AG04449 (cell line): ENCODE measurements around the gene APBA2.

Experiments
- CTCF ChIA-PET: fragments of 350-600 bp; formaldehyde crosslinking; extraction: SDS; loops from one replicate; lab custom pipeline; 2021; ENCODE audit warnings: antibody characterized with exemption; lab: Yijun Ruan, JAX
- POLR2A ChIA-PET: fragments of 400-600, 350-600 bp; formaldehyde crosslinking; extraction: SDS; loops from one replicate; lab custom pipeline; 2020; ENCODE audit warnings: antibody characterized with exemption, inconsistent platforms; lab: Yijun Ruan, JAX
- DNase-seq: peaks from one replicate; pipeline ENCODE4 v3.0.0-alpha.2; 2010; ENCODE audit warnings: low read depth, low spot score
- H3K4me3 ChIP-seq: 2 replicates; pipeline ENCODE4 v1.5.1; 2011; ENCODE audit warnings: low read depth, mild to moderate bottlenecking, control low read depth, low read length
- CTCF ChIP-seq: IDR thresholded peaks from one replicate; pipeline ENCODE4 v1.5.1; 2011; ENCODE audit warnings: mild to moderate bottlenecking, moderate library complexity, low read length, control low read depth, inconsistent platforms; ENCODE audit not compliant: insufficient read depth; ENCODE audit errors: missing control alignments

The APBA2 gene

DNA sequence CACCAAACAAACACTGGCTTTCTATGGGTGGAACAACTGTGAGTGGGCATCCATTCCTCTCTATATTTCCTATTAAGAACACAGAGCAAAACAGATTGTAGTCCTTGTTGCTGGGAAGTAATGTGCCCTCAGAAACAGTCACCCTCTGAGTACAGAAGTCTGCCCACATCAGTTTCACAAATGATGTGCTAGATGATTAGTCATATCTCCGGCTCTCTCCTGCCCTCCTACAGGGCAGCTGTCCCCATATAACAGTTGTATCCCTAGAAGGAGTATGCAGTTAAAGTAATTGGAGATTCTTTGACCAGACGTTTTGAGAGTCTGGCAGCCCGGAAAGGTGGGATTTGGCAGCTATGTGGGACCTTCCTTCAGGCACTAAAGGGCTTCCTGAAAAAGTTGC lies 159.9 kb downstream of the APBA2 start:
- ChIA-PET POLR2A (no interaction called here), CTCF (interaction anchor here (1.3 to 2.6 kb wide), 2 partner anchors 56 to 58 kb away, joined by 4 to 9 read pairs; no protein-coding TSS in a partner anchor)
- no peak overlapping the region for H3K4me3 ChIP-seq
- DNase-seq = no peak
- TF ChIP-seq CTCF = no peak

DNA sequence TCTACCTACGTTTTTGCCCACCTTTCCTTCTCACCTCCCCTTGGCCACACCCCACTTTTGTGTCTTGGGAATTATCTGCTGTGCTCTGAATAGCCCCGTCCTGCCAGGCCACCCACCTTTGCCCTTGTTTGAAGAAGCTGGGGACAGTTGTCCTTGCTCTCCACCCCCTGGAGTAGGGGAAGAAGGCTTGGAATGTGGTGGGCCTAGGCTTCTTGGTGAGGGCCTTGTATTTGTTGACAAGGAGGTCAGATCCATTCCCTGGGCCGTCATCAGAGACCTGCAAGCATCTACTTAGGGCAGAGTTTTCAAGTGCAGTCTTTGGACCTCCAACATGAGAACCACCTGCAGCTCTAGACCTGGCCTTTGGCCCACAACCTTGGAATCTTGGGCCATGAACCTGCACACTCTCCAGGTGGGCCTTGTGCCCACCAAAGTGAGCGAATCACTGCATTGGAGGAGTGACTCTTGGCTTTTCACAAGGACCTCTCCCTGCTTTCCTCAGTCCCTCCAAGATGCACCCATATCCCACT lies 160.6 kb downstream of the APBA2 start:
- ChIA-PET POLR2A (no interaction called here), CTCF (interaction anchor here (1.3 kb wide), 1 partner anchor 57 kb away, joined by 4 read pairs; no protein-coding TSS in a partner anchor)
- H3K4me3 ChIP-seq = no peak overlapping the region
- no peak for DNase-seq
- TF ChIP-seq CTCF = no peak

GRCh38 chr15:29046977-29047376 lies 161.2 kb downstream of the APBA2 start:
- no peak overlapping the region for H3K4me3 ChIP-seq
- no peak for TF ChIP-seq CTCF
- ChIA-PET CTCF (interaction anchor here (2.8 kb wide), 1 partner anchor 56 kb away, joined by 15 read pairs; no protein-coding TSS in a partner anchor), POLR2A (no interaction called here)
- no peak for DNase-seq

GRCh38 chr15:29048011-29048410 lies 162.2 kb downstream of the APBA2 start:
- CTCF ChIA-PET = interaction anchor here (2.8 kb wide), 1 partner anchor 55 kb away, joined by 15 read pairs; no protein-coding TSS in a partner anchor
- no peak for DNase-seq
- H3K4me3 ChIP-seq = no peak overlapping the region
- TF ChIP-seq CTCF = no peak
- POLR2A ChIA-PET = no interaction called here

- no peak overlapping the region for H3K4me3 ChIP-seq
- DNase-seq = peak; percentile 72
- no peak for TF ChIP-seq CTCF
- ChIA-PET POLR2A (no interaction called here), CTCF (interaction anchor here (1.1 to 2.9 kb wide), 3 partner anchors 40 to 53 kb away, joined by 4 to 11 read pairs (median 4); no protein-coding TSS in a partner anchor)
Measured at GRCh38 chr15:29050870-29051269, 165.1 kb downstream of the APBA2 start.

- no peak for TF ChIP-seq CTCF
- no peak overlapping the region for H3K4me3 ChIP-seq
- POLR2A ChIA-PET = interaction anchor here (0.8 kb wide), 1 partner anchor 11 kb away, joined by 3 read pairs; no protein-coding TSS in a partner anchor
- CTCF ChIA-PET = interaction anchor here (1.3 to 2.9 kb wide), 2 partner anchors 39 to 52 kb away, joined by 4 to 11 read pairs; no protein-coding TSS in a partner anchor
- DNase-seq = no peak
Measured at GRCh38 chr15:29051422-29051821, 165.6 kb downstream of the APBA2 start.
